ENCODE results near the gene SEC14L5.
A peak's percentile ranks its signal among the peaks of the same experiment; 100 is the strongest.
"Not testable (repeated sequence)": the region's sequence is repeated elsewhere in the genome, so short reads cannot be mapped to it uniquely, and the experiment has no call there.

The SEC14L5 gene

GRCh38 chr16:4957720-4958509, at the start of gene SEC14L5:
Gene SEC14L5, plus strand, starts transcription at chr16:4958330. Its CDS starts 994 bp downstream, at chr16:4959324.
- DNase-seq (ENCODE audit: low spot score): peak; percentile 94

- DNase-seq (ENCODE audit: low spot score): no peak
Observed at GRCh38 chr16:4908854-4909401, 49.2 kb upstream of the SEC14L5 start.

- no peak for DNase-seq (ENCODE audit: low spot score)
Observed at GRCh38 chr16:4909825-4910224, 48.3 kb upstream of the SEC14L5 start.

GRCh38 chr16:4910828-4911227, 47.3 kb upstream of the SEC14L5 start:
- DNase-seq (ENCODE audit: low spot score): no peak

- peak; percentile 52 for DNase-seq (ENCODE audit: low spot score)
Observed at GRCh38 chr16:4911970-4912386, 46.2 kb upstream of the SEC14L5 start.

GRCh38 chr16:4913130-4913773, 44.9 kb upstream of the SEC14L5 start:
- DNase-seq (ENCODE audit: low spot score): no peak

GRCh38 chr16:4913774-4914525, 44.2 kb upstream of the SEC14L5 start:
- DNase-seq (ENCODE audit: low spot score): no peak

- DNase-seq (ENCODE audit: low spot score): no peak
Observed at GRCh38 chr16:4914528-4915225, 43.5 kb upstream of the SEC14L5 start.

- no peak for DNase-seq (ENCODE audit: low spot score)
Observed at GRCh38 chr16:4915226-4915761, 42.8 kb upstream of the SEC14L5 start.

GRCh38 chr16:4917117-4917516, 41.0 kb upstream of the SEC14L5 start:
- DNase-seq (ENCODE audit: low spot score): no peak

- DNase-seq (ENCODE audit: low spot score): no peak
Observed at GRCh38 chr16:4918781-4919251, 39.3 kb upstream of the SEC14L5 start.

GRCh38 chr16:4920826-4921225, 37.3 kb upstream of the SEC14L5 start:
- no peak for DNase-seq (ENCODE audit: low spot score)

GRCh38 chr16:4922721-4923342, 35.3 kb upstream of the SEC14L5 start:
- DNase-seq (ENCODE audit: low spot score): no peak

GRCh38 chr16:4923853-4924252, 34.3 kb upstream of the SEC14L5 start:
- no peak for DNase-seq (ENCODE audit: low spot score)

- DNase-seq (ENCODE audit: low spot score): no peak
Observed at GRCh38 chr16:4924593-4925292, 33.4 kb upstream of the SEC14L5 start.

- no peak for DNase-seq (ENCODE audit: low spot score)
Observed at GRCh38 chr16:4925293-4925607, 32.9 kb upstream of the SEC14L5 start.

GRCh38 chr16:4925791-4926190, 32.3 kb upstream of the SEC14L5 start:
- DNase-seq (ENCODE audit: low spot score): no peak

- no peak for DNase-seq (ENCODE audit: low spot score)
Observed at GRCh38 chr16:4926928-4927327, 31.2 kb upstream of the SEC14L5 start.

GRCh38 chr16:4927661-4928060, 30.5 kb upstream of the SEC14L5 start:
- DNase-seq (ENCODE audit: low spot score): no peak

GRCh38 chr16:4928227-4928626, 29.9 kb upstream of the SEC14L5 start:
- DNase-seq (ENCODE audit: low spot score): no peak

GRCh38 chr16:4929619-4930018, 28.5 kb upstream of the SEC14L5 start:
- not testable (repeated sequence) for DNase-seq (ENCODE audit: low spot score)
